DND-41 (cell line): ENCODE measurements around the gene NEK9.

Experiments
- CTCF ChIP-seq: IDR thresholded peaks from 2 replicates; pipeline ENCODE4 v1.5.1; 2012; ENCODE audit warnings: borderline replicate concordance, low read length, moderate library complexity, mild to moderate bottlenecking; ENCODE audit not compliant: poor library complexity, severe bottlenecking; ENCODE audit errors: extremely low read depth
- EZH2 ChIP-seq: IDR thresholded peaks from 3 replicates; pipeline ENCODE4 v1.6.1; 2012; ENCODE audit warnings: borderline replicate concordance, low read depth, mild to moderate bottlenecking, moderate library complexity, low read length, inconsistent platforms; ENCODE audit not compliant: severe bottlenecking

GRCh38 chr14:75046275-75046674 is 80.6 kb downstream of the NEK9 start:
- TF ChIP-seq CTCF (no peak), EZH2 (no peak)
